ENCODE results near the gene RIPK1. TPM values are rescaled to one million over a fixed set of nuclear protein-coding genes. Genes with fewer than 3 reads are reported as not detected.
A peak's percentile ranks its signal among the peaks of the same experiment; 100 is the strongest.

RIPK1 gene
- total and polyA plus RNA-seq, 9 of the 15 experiments (the other 6 are each of a cell fraction or from before 2014, with no cell fraction given), result 3.8 to 24.9 (median 17.7) TPM

- TF ChIP-seq ZBTB26 (CRISPR knock-in tag; IDR thresholded peaks at IDR 0.05), result no peak
- TF ChIP-seq ELK1 (CRISPR knock-in tag; IDR thresholded peaks at IDR 0.05), result no peak
- TF ChIP-seq ZNF655 (CRISPR knock-in tag; IDR thresholded peaks at IDR 0.05), result no peak
- peak; percentile 98 for TF ChIP-seq FIP1L1 (IDR thresholded peaks at IDR 0.05; ENCODE audit: low read depth, low read length, poor library complexity, severe bottlenecking)
- TF ChIP-seq GTF2B (IDR thresholded peaks at IDR 0.05; ENCODE audit: extremely low read depth, insufficient read length), result no peak
- TF ChIP-seq ZNF263 (CRISPR knock-in tag; IDR thresholded peaks at IDR 0.05; ENCODE audit: borderline replicate concordance), result peak; percentile 68; the same call in 1 of the 2 replicates
- no peak for TF ChIP-seq TCF15 (CRISPR knock-in tag; IDR thresholded peaks at IDR 0.05)
- 0 out of 2 replicates have a peak, but pooled peaks have one; percentile 52 for TF ChIP-seq RBM14 (IDR thresholded peaks at IDR 0.05; ENCODE audit: borderline replicate concordance, insufficient read depth, low read depth, low read length)
- TF ChIP-seq NFE2 (IDR thresholded peaks at IDR 0.05; ENCODE audit: low read depth), result no peak
- TF ChIP-seq TCFL5 (CRISPR knock-in tag; conservative IDR thresholded peaks at IDR 0.05), result no peak
- TF ChIP-seq PTTG1 (tag; IDR thresholded peaks at IDR 0.05; ENCODE audit: low read depth), result no peak
- TF ChIP-seq PCBP2 (IDR thresholded peaks at IDR 0.05; ENCODE audit: low read depth, low read length, poor library complexity, severe bottlenecking), result no peak
- no peak for TF ChIP-seq KDM1A (IDR thresholded peaks at IDR 0.05)
- TF ChIP-seq NRF1 (conservative IDR thresholded peaks at IDR 0.05 in 1 of 2, IDR thresholded peaks at IDR 0.05 in 1 of 2), result peak; percentile 85 to 87
- TF ChIP-seq ZNF277 (CRISPR knock-in tag; IDR thresholded peaks at IDR 0.05; ENCODE audit: borderline replicate concordance), result no peak
- TF ChIP-seq ZNF75A (CRISPR knock-in tag; IDR thresholded peaks at IDR 0.05), result no peak
- peak; percentile 83 for TF ChIP-seq NR1H2 (CRISPR knock-in tag; IDR thresholded peaks at IDR 0.05)
- no peak for TF ChIP-seq ZNF444 (CRISPR knock-in tag; IDR thresholded peaks at IDR 0.05)
- no peak for TF ChIP-seq YBX1 (IDR thresholded peaks at IDR 0.05)
- 0 out of 2 replicates have a peak, but pooled peaks have one; percentile 29 for TF ChIP-seq SLC30A9 (CRISPR knock-in tag; IDR thresholded peaks at IDR 0.05)
- TF ChIP-seq MYC (IDR thresholded peaks at IDR 0.05; ENCODE audit: low read depth, low read length), result peak; percentile 64
- TF ChIP-seq MYC (CRISPR knock-in tag; IDR thresholded peaks at IDR 0.05; ENCODE audit: borderline replicate concordance, low read depth), result no peak
These were observed 89.0 kb downstream of the RIPK1 start, which contains the start of gene TUBB2A (continued) for GRCh38 chr6:3157131-3157933.
